ENCODE data around the gene PPP4C. TPM values are rescaled to one million over a fixed set of nuclear protein-coding genes. Genes with fewer than 3 reads are reported as not detected.
A peak's percentile ranks its signal among the peaks of the same experiment; 100 is the strongest.

The PPP4C gene
- total RNA-seq, 1 donor: 178 TPM

- H3K4me3 ChIP-seq (ENCODE audit: insufficient read depth, low read length): peak overlapping the region; percentile 95
- TF ChIP-seq CTCF (IDR thresholded peaks at IDR 0.05; ENCODE audit: extremely low read depth, low read depth, low read length): peak; percentile 8
- H3K27ac ChIP-seq (ENCODE audit: low read depth, low read length): peak overlapping the region; percentile 96
- no peaks in the 10 kb centered on the region for H3K27me3 ChIP-seq (ENCODE audit: insufficient read depth, low read length)
- H4K20me1 ChIP-seq (ENCODE audit: insufficient read depth, low read length): peaks cover 34% of the 10 kb centered on the region
- peaks cover 38% of the 10 kb centered on the region for H3K79me2 ChIP-seq (ENCODE audit: insufficient read depth, low read length)
- peaks cover 41% of the 10 kb centered on the region for H3K36me3 ChIP-seq (ENCODE audit: insufficient read depth, low read length)
- H3K4me1 ChIP-seq (ENCODE audit: insufficient read depth, low read length): peaks cover 41% of the 10 kb centered on the region
- no peaks in the 10 kb centered on the region for H3K9me3 ChIP-seq (ENCODE audit: low read depth, low read length)
- DNase-seq (ENCODE audit: insufficient read length, low spot score, missing footprints): peak; percentile 89
- H3K4me2 ChIP-seq (ENCODE audit: insufficient read depth, low read length): peak overlapping the region; percentile 93
- peak overlapping the region; percentile 83 for H2AFZ ChIP-seq (ENCODE audit: low read length)
Measured at GRCh38 chr16:30063893-30064728, 11.7 kb upstream of the PPP4C start.

- Histone ChIP-seq H2AFZ (ENCODE audit: low read length) (peak overlapping the region; percentile 83), H3K4me1 (ENCODE audit: insufficient read depth, low read length) (peaks cover 47% of the 10 kb centered on the region), H3K9me3 (ENCODE audit: low read depth, low read length) (no peaks in the 10 kb centered on the region), H3K79me2 (ENCODE audit: insufficient read depth, low read length) (peaks cover 45% of the 10 kb centered on the region), H3K4me3 (ENCODE audit: insufficient read depth, low read length) (peak overlapping the region; percentile 95), H3K4me2 (ENCODE audit: insufficient read depth, low read length) (peak overlapping the region; percentile 93), H4K20me1 (ENCODE audit: insufficient read depth, low read length) (peaks cover 40% of the 10 kb centered on the region), H3K27ac (ENCODE audit: low read depth, low read length) (peak overlapping the region; percentile 96), H3K27me3 (ENCODE audit: insufficient read depth, low read length) (no peaks in the 10 kb centered on the region), H3K36me3 (ENCODE audit: insufficient read depth, low read length) (peaks cover 45% of the 10 kb centered on the region)
- DNase-seq (ENCODE audit: insufficient read length, low spot score, missing footprints): no peak
- no peak for TF ChIP-seq CTCF (IDR thresholded peaks at IDR 0.05; ENCODE audit: extremely low read depth, low read depth, low read length)
Measured at GRCh38 chr16:30064729-30065101, 11.1 kb upstream of the PPP4C start.

- peak within 1 kb of the TSS; percentile 96 for H3K27ac ChIP-seq (ENCODE audit: low read depth, low read length)
- DNase-seq (ENCODE audit: insufficient read length, low spot score, missing footprints): peak; percentile 99
- TF ChIP-seq CTCF (IDR thresholded peaks at IDR 0.05; ENCODE audit: extremely low read depth, low read depth, low read length): no peak
- H4K20me1 ChIP-seq (ENCODE audit: insufficient read depth, low read length): peaks cover 46% of the 10 kb centered on the region
- H3K4me2 ChIP-seq (ENCODE audit: insufficient read depth, low read length): peak within 1 kb of the TSS; percentile 99
- H3K79me2 ChIP-seq (ENCODE audit: insufficient read depth, low read length): peaks cover 51% of the 10 kb centered on the region
- peak within 1 kb of the TSS; percentile 83 for H2AFZ ChIP-seq (ENCODE audit: low read length)
- peak within 1 kb of the TSS; percentile 95 for H3K4me3 ChIP-seq (ENCODE audit: insufficient read depth, low read length)
- peaks cover 47% of the 10 kb centered on the region for H3K36me3 ChIP-seq (ENCODE audit: insufficient read depth, low read length)
- peaks cover 50% of the 10 kb centered on the region for H3K4me1 ChIP-seq (ENCODE audit: insufficient read depth, low read length)
- H3K9me3 ChIP-seq (ENCODE audit: low read depth, low read length): no peaks in the 10 kb centered on the region
- no peaks in the 10 kb centered on the region for H3K27me3 ChIP-seq (ENCODE audit: insufficient read depth, low read length)
Measured at GRCh38 chr16:30065102-30065942, 10.5 kb upstream of the PPP4C start, which contains the start of gene ALDOA. TSS of gene ALDOA (plus strand) at chr16:30065760. CDS start at chr16:30066898, 1,138 bp downstream.
